Measurements from ENCODE around the gene ARHGEF2. TPM values are rescaled to one million over a fixed set of nuclear protein-coding genes. Genes with fewer than 3 reads are reported as not detected.

Gene ARHGEF2
- total and polyA plus RNA-seq, 7 donors: 25.8 to 83.9 (median 42.8) TPM

DNA sequence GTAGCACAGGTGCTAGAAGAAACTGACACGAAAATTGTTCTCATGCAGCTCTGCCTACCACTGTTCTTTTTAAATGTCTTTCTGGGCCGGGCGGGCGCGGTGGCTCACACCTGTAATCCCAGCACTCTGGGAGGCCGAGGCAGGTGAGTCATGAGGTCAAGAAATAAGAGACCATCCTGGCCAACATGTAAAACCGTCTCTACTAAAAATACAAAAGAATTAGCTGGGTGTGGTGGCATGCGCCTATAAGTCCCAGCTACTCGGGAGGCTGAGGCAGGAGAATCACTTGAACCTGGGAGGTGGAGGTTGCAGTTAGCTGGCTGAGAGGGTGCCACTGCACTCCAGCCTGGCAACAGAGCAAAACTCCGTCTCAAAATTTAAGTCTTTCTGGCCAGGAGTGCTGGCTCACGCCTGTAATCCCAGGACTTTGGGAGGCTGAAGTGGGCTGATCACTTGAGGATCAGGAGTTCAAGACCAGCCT lies 66.3 kb downstream of the ARHGEF2 start:
- WGBS, 2 donors: 67 to 82% methylated on average over 11 of the region's 11 CpGs
- H3K9me3 ChIP-seq: no peaks in the 10 kb centered on the region
- intact Hi-C loops (cut with DNase I): no loop called here
- no peak for DNase-seq
- peaks cover 0 to 22% (median 18%) of the 10 kb centered on the region in 4 donors for H3K4me1 ChIP-seq
- TF ChIP-seq POLR2AphosphoS5 (IDR thresholded peaks at IDR 0.05): no peak
- TF ChIP-seq, protein P1, sequence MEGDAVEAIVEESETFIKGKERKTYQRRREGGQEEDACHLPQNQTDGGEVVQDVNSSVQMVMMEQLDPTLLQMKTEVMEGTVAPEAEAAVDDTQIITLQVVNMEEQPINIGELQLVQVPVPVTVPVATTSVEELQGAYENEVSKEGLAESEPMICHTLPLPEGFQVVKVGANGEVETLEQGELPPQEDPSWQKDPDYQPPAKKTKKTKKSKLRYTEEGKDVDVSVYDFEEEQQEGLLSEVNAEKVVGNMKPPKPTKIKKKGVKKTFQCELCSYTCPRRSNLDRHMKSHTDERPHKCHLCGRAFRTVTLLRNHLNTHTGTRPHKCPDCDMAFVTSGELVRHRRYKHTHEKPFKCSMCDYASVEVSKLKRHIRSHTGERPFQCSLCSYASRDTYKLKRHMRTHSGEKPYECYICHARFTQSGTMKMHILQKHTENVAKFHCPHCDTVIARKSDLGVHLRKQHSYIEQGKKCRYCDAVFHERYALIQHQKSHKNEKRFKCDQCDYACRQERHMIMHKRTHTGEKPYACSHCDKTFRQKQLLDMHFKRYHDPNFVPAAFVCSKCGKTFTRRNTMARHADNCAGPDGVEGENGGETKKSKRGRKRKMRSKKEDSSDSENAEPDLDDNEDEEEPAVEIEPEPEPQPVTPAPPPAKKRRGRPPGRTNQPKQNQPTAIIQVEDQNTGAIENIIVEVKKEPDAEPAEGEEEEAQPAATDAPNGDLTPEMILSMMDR (IDR thresholded peaks at IDR 0.05): no peak
- no peak overlapping the region for H3K4me3 ChIP-seq
- peaks cover 32 to 73% (median 49%) of the 10 kb centered on the region in 4 donors for H3K36me3 ChIP-seq
- no peaks in the 10 kb centered on the region for H3K27me3 ChIP-seq
- H3K27ac ChIP-seq: peak overlapping the region; percentile 91 to 96 (median 92)

DNA sequence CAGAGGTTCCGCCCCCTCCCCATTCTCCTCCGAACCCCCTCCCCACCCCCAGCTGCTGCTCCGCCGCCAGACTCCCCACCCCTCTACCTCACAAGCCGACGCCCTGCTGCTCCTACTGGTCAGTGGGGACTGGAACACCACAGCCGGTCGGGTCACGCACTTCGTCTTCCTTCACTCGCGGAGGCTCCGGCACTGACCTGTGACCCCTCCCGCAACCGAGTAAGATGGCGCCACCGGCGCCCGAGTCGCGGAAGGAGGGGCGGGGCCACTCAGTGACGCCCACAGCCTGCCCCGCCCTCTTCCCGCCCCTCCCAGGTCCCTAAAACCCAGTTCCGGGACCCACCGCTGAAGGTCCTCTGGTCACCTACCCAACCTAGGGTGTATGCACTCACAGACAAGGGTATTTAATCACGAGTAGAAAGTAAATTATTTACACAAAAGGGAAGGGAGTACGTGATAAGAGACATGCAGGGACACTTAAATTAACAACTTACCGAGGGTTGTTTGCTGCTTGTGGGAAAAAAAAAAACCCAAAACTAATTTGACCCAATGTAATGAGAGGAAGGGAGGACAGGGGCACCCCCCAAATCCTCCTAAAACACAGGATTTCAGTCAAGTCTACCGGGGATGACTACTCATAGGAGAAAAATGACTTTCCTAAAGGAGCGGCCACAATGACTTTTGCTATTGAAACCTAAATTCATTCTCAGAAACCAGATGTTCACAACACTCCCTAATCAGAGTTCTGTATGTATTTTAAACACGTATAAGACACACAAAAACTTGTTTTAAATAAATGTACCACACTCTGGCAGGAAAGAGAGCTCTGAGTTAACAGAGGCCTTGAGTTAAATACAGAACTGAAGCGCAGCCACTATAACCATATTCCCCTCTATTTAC lies 66.9 kb downstream of the ARHGEF2 start, which contains the start of gene RIT1:
TSS of gene RIT1 (minus strand) at position 194 of the 900 bp plus-strand sequence. CDS start 588 bp downstream, outside the sequence.
- Histone ChIP-seq H3K27me3 (no peaks in the 10 kb centered on the region), H3K27ac (peak within 1 kb of the TSS; percentile 91 to 96 (median 92)), H3K36me3 (peaks cover 25 to 72% (median 44%) of the 10 kb centered on the region in 4 donors), H3K4me3 (peak within 1 kb of the TSS; percentile 67 to 88 (median 79)), H3K4me1 (peaks cover 0 to 22% (median 18%) of the 10 kb centered on the region in 4 donors), H3K9me3 (no peaks in the 10 kb centered on the region)
- TF ChIP-seq POLR2A (IDR thresholded peaks at IDR 0.05): peak; percentile 36 to 50
- TF ChIP-seq POLR2AphosphoS5 (IDR thresholded peaks at IDR 0.05): peak; percentile 87 to 92 (median 88)
- TF ChIP-seq, protein P1 (IDR thresholded peaks at IDR 0.05): peak in 3 of 4 experiments; percentile 18 to 31 (median 18)
- no peak for TF ChIP-seq EP300 (IDR thresholded peaks at IDR 0.05)
- intact Hi-C loops (cut with DNase I): loop anchor here (2.0 kb wide), 2 partner anchors 23 to 55 kb away; partner anchors contain the start of genes GON4L and KHDC4
- peak; percentile 95 for DNase-seq
- 5 to 6% methylated on average over 34 of the region's 34 CpGs for WGBS, 2 donors

DNA sequence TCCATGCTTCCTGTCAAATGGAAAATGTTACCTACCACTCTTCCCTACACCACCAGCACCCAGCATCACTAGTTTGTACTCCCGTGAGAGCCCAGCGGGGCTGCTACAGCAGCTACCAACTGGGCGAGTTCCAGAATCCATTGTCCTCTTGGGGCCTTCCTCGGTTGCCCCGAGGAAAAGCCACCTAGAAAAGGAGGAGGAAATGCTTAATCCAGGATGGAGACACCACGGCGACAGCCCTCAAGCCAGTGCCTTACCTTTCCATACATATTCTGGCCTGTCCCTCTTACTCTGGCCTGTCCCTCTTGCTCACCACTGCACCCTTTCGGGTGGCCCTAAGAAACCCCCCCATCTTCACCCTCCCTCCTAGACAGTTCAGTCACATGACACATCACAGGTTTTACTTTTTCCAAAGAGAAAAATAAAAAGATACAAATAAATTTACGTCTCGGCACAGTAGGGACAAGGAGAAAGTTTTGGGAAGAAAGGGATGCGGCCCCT lies 67.7 kb downstream of the ARHGEF2 start:
- intact Hi-C loops (cut with DNase I): loop anchor here (2.0 kb wide), 2 partner anchors 24 to 54 kb away; partner anchors contain the start of genes GON4L and KHDC4
- Histone ChIP-seq H3K4me3 (peak overlapping the region; percentile 67 to 88 (median 79)), H3K27me3 (no peaks in the 10 kb centered on the region), H3K4me1 (peaks cover 0 to 22% (median 18%) of the 10 kb centered on the region in 4 donors), H3K27ac (peak overlapping the region; percentile 91 to 96 (median 92)), H3K9me3 (no peaks in the 10 kb centered on the region), H3K36me3 (peaks cover 17 to 72% (median 44%) of the 10 kb centered on the region in 4 donors)
- WGBS, 2 donors: 2 to 6% methylated on average over 11 of the region's 11 CpGs
- TF ChIP-seq POLR2AphosphoS5 (IDR thresholded peaks at IDR 0.05) (no peak), POLR2A (IDR thresholded peaks at IDR 0.05) (no peak), EP300 (IDR thresholded peaks at IDR 0.05) (no peak)
- TF ChIP-seq, protein P1 (IDR thresholded peaks at IDR 0.05): no peak
- peak; percentile 69 for DNase-seq

DNA sequence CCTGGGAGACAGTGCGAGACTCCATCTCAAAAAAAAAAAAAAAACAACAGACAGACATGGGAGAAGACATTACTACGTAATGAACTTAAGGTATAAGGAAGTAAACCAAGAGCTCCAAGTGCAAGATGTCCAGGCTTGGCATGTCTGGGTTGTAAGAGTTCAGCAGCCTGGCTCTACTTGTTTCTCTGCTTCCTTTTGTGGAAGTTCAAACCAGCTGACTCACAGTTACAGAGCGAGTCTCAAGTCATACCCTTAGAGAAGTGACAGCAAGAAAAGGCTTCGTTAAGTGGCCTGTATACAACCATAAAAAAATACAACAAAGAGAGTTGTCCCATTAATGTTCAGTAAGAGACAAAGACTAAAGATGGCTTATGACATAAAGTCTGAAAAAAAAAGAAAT lies 68.5 kb downstream of the ARHGEF2 start:
- Histone ChIP-seq H3K4me1 (peaks cover 0 to 22% (median 18%) of the 10 kb centered on the region in 4 donors), H3K9me3 (no peaks in the 10 kb centered on the region), H3K27me3 (no peaks in the 10 kb centered on the region), H3K36me3 (peaks cover 11 to 72% (median 44%) of the 10 kb centered on the region in 4 donors), H3K27ac (peak overlapping the region; percentile 91 to 96 (median 92)), H3K4me3 (peak overlapping the region; percentile 67 to 88 (median 79))
- WGBS, 2 donors: 58 to 82% methylated on average over 4 of the region's 4 CpGs
- no peak for TF ChIP-seq EP300 (IDR thresholded peaks at IDR 0.05)
- TF ChIP-seq POLR2AphosphoS5 (IDR thresholded peaks at IDR 0.05): peak in 1 of 4 donors; percentile 7
- intact Hi-C loops (cut with DNase I): loop anchor here (2.0 kb wide), 2 partner anchors 25 to 53 kb away; partner anchors contain the start of genes GON4L and KHDC4
- no peak for DNase-seq
